Right ventricle myocardium inferior (tissue), 1 donor: ENCODE results near the gene CBLB. TPM values are rescaled to one million over a fixed set of nuclear protein-coding genes. Genes with fewer than 3 reads are reported as not detected.
"Not testable (repeated sequence)": the region's sequence is repeated elsewhere in the genome, so short reads cannot be mapped to it uniquely, and the experiment has no call there.

Source experiments
- ATAC-seq: fragments of 200-7000 bp; cut with Tn5 transposase; one replicate; pipeline ENCODE4 v1.9.1; 2020; ENCODE audit warnings: mild to moderate bottlenecking, moderate library complexity
- DNase-seq: peaks from one replicate; pipeline ENCODE4 v3.0.0; 2021; ENCODE audit errors: missing footprints
- intact Hi-C: fragments of 100-400 bp; cut with DNase I; formaldehyde crosslinking; loops from one replicate; pipeline ENCODE4 v1.11.0; 2022
- total RNA-seq: library from RNA; stranded (reverse); fragmentation: NEBNext Ultra II Directional; extraction: Animal tissue kit (Norgen Biotek cat#: 25700); gene quantifications from one replicate; pipeline ENCODE4 v1.2.1, GENCODE V29; 2021
- donor health status: DM: no; HTN: yes; CAD: no; lungs with severe emphysema.

CBLB gene
- total RNA-seq, 1 donor from 2014 or later: 54.6 TPM

DNA sequence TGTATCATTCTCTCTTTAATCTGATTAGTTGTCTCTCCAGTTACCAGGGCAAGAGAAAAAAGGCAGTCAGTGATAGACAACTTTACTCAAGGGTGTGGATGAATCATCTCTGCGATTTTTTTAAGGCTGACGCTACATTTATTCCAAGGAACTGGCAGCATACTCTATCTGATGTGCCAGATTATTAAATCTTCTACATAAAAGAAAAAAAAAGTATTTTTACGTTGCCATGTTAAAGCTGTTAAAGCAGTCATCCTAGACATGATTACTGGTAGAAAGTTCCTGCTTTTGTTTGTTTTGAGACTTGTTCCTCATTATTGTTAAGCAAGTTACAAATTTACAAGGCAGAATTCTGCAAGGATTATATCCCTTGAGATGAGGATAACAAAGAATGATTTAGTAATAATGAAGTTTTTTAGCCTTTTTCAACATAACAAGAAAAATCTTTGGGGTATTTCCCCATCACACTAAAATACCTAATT lies 121.7 kb downstream of the CBLB start:
- DNase-seq (no peak), ATAC-seq (peak; percentile 84)
- intact Hi-C loops: no loop called here

DNA sequence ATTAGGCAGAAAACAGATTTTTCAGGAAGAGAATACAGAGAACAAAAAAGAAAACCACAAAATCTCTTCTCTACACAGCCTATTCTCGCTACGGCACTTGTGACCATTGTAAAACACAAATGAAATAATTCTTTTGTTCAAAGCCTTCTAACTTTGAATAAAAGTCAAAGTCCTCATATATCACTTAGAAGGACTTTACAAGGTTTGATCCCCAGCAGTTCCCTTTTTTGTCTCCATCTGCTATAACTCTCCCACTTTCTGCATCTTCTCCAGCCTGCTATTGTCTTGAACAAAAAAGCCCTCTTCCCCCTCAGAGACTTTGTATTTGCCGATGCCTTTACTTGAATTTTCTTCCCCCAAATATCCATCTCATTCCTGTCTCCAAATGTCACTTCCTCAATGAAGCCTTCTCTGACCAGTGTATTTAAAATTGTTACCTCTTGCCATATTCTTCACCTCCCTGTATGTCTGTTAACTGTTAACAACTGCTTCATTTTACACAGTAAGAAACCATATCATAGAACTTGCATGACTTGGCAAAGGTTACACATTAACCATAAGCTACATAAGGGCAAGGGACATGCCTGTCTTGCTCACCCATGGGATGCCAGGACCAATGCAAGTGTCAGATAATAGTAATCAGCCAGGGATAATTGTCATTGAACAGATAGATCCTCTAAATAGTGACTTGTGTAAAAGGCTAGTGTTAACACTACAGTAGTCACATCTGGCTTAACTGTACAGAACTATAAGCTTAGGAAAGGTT lies 122.4 kb downstream of the CBLB start:
- intact Hi-C loops: no loop called here
- DNase-seq (no peak), ATAC-seq (no peak)

GRCh38 chr3:105745046-105745445 lies 123.8 kb downstream of the CBLB start:
- DNase-seq (no peak), ATAC-seq (no peak)
- intact Hi-C loops: no loop called here

GRCh38 chr3:105744202-105744601 lies 124.6 kb downstream of the CBLB start:
- ATAC-seq (no peak), DNase-seq (no peak)
- intact Hi-C loops: no loop called here

DNA sequence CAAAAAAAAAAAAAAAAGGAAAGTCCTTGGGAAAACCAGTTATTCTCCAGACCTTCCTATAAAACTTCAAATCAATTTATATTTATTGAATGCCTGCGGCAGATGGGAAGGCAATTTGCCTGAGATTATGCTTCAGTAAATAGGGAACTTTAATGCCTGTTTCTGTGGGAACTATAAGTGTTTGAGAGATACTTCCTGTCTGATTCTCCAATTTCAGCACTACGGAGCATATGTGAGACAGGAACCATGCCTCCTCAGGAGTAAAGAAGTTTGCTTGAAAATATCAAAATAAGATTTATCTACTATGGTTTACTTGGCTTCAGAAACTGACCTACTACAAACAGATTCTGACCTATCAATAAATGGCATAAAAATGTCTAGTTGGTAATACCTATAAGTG lies 135.5 kb downstream of the CBLB start:
- ATAC-seq: no peak
- DNase-seq: no peak
- intact Hi-C loops: no loop called here

DNA sequence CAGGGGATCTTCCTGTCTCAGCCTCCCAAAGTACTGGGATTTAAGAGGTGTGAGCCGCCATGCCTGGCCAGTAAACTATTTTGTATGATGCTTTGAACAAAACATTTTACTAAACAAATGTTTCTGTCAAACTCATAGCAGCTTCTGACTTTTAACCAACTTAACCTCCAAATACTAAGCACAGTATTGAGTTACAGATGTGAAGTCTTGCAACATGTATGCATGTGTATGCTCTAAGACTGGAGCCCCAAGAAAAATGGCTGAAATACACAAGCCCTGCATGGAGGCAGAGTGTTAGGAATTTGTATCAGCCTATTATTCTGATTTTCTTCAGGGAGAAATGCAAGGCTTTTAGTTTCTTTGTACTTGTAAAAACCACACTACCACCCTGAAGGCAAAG lies 137.1 kb downstream of the CBLB start:
- intact Hi-C loops: no loop called here
- ATAC-seq (no peak), DNase-seq (no peak)

DNA sequence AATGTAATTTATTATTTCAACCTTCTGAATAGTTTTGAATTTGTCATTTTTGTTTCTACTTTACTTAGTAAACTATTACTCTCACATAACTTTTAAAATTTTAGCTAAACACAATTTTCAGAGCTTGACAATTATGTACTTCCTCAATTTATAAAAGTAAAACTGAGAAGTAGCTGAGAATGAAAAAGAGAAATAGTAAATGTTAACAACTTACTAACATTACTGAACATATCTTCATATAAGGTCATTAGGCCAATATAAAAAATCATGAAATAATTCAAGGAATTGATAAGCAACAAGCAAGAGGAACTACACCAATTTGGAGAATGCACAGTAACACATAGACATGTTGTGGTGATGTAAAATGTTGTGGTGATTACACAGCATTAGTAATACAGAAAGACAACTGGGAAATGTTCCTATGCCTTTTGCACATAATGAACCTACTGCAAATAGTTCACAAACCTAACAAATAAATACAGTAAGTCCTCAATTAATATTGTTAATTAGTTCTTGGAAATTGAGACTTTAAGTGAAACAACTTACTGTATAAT lies 137.9 kb downstream of the CBLB start:
- DNase-seq (no peak), ATAC-seq (no peak)
- intact Hi-C loops: no loop called here

DNA sequence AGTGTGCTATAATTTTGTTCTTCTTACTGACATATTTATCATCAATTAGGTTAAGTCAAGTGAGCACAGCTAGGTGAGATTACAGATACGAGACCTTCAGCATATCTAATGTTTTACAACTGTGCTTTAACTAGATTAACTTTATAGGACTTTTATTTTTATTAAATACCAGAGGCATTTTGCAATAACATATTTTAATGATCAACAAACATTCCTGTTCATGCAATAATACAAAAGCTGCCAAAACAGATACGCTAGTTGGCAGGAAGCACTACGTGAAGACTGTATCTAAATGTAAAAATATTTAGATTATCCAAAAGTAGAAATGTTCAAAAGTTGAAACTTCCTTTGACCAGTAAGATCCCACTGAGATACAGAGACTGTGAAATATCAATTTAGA lies 139.1 kb downstream of the CBLB start:
- DNase-seq (no peak), ATAC-seq (no peak)
- intact Hi-C loops: no loop called here

DNA sequence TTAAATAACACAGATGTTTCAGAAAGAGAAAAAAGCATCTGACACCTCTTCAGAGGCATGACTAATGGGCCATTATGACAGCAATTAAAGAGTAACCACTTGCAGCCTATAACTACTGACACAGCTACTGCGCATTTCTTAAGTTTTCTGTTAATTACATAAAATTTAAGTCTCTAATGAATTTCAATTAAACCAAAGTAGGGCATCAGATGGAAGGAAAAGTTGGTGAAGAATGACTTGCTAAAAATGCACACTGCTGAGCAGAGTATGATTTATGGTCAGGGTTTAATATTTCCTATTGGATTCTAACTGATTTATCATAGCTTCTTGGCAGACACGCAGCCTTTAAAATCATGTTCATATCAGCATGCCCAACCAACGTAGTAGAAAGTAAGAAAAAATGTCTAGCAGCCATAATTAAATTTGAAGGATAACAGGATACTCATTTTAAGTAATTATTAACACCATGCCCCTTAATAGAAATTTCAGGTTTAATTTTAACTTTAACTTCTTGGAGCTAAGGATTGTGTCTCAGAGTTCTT lies 140.0 kb downstream of the CBLB start:
- intact Hi-C loops: no loop called here
- ATAC-seq: no peak
- DNase-seq: no peak

DNA sequence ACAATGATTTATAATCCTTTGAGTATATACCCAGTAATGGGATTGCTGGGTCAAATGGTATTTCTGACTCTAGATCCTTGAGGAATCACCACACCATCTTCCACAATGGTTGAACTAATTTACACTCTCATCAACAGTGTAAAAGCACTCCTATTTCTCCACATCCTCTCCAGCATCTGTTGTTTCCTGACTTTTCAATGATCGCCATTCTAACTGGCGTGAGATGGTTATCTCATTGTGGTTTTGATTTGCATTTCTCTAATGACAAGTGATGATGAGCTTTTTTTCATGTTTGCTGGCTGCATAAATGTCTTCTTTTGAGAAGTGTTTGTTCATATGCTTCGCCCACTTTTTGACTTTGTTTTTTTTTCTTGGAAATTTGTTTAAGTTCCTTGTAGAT lies 141.8 kb downstream of the CBLB start:
- intact Hi-C loops, DNase-seq, ATAC-seq: not testable (repeated sequence)

- intact Hi-C loops: no loop called here
- ATAC-seq (no peak), DNase-seq (no peak)
Observed at GRCh38 chr3:105722943-105723556, 145.8 kb downstream of the CBLB start.

- intact Hi-C loops: no loop called here
- no peak for ATAC-seq
- DNase-seq: no peak
Observed at GRCh38 chr3:105719791-105720190, 149.0 kb downstream of the CBLB start.

- intact Hi-C loops: no loop called here
- DNase-seq (no peak), ATAC-seq (no peak)
Observed at GRCh38 chr3:105715372-105715771, 153.4 kb downstream of the CBLB start.

- no peak for ATAC-seq
- intact Hi-C loops: no loop called here
Observed at GRCh38 chr3:105714453-105714852, 154.4 kb downstream of the CBLB start.

GRCh38 chr3:105708980-105709379 lies 159.8 kb downstream of the CBLB start:
- intact Hi-C loops: loop anchor here (5.0 kb wide), 1 partner anchor 158 kb away; the partner anchor contains the start of gene CBLB
- DNase-seq (no peak), ATAC-seq (no peak)

More at GRCh38 chr3:105714453-105714852, 154.4 kb downstream of the CBLB start:
- DNase-seq: no peak

- no peak for DNase-seq
- no peak for ATAC-seq
- intact Hi-C loops: loop anchor here (5.0 kb wide), 1 partner anchor 160 kb away; the partner anchor contains the start of gene CBLB
Observed at GRCh38 chr3:105707009-105707408, 161.8 kb downstream of the CBLB start.

DNA sequence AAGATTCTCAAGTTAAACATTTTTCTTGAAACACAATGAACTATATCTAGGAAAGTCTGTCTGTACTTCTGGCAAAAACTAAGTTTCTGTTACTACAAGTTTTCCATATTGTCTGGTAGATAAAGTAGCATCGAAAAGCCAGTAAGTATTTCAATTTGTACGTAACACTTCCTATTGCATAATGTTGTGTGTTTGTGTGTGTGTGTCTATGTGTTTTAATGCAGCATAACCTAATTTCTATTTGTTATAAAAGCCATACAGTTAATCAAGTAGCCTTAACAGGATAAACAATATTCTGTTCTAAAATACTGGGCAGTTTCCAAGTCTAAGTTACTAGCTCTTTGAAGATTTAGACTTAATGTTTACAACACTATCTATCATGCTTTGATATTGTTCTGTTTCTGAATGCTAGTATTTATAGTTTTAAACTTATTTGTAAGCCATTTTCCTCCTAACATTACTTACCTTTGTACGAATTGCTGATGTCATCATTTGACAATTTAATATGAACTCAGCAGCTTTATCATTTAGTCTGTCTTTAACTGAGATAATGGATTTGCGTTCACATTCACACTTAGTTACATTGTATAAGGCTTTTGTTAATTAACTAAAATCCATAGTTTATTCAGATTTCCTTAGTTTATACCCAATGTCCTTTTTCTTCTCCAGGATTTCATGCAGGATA lies 163.9 kb downstream of the CBLB start:
- ATAC-seq (no peak), DNase-seq (no peak)
- intact Hi-C loops: loop anchor here (5.0 kb wide), 1 partner anchor 162 kb away; the partner anchor contains the start of gene CBLB

DNA sequence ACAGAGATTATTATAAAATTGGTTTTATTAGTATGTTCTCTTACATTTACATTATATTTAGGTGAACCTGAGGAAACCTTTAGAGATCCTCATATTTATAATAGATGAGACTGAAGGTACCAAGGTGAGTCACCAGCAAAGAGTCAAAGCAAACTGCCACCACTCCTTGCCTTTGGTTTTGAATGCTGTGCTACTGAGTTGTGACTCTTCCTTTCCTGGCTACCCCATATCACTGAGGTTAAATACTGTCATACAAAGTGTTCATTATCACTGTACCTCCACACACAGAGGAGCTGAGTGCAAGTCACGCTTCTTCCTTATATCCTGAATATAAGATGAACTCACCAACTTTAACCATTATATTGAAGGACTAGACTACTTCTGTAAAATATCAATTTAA lies 168.2 kb downstream of the CBLB start:
- ATAC-seq (no peak), DNase-seq (no peak)
- intact Hi-C loops: no loop called here

- intact Hi-C loops: no loop called here
- DNase-seq: no peak
- peak; percentile 80 for ATAC-seq
Observed at GRCh38 chr3:105691633-105692032, 177.2 kb downstream of the CBLB start.
